Measurements from ENCODE around the gene CSTPP1.

The CSTPP1 gene

DNA sequence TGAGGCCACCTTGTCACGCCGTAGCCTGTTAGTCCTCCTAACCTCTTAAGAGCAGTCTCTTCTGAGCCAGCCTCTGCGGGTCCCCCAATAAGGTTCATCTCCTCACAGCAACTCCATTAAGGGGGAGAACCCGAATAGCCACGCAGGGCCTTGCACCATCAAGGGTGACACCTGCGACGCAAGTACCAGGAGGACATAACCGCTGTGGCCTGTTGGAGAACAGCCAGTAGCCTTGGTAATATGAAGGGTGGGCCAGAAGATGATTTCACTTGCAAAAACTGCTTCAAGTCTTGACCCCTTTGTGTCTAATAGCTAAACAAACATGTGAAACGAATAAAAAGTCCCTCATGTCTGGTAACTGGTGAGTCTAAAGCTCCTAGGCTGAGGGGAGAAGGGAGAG, 225.3 kb downstream of the CSTPP1 start:
- TF ChIP-seq PPARA (CRISPR knock-in tag; IDR thresholded peaks at IDR 0.05; ENCODE audit: borderline replicate concordance) (no peak), RARB (CRISPR knock-in tag; IDR thresholded peaks at IDR 0.05) (no peak), ZFP30 (CRISPR knock-in tag; IDR thresholded peaks at IDR 0.05) (no peak), ZNF70 (CRISPR knock-in tag; IDR thresholded peaks at IDR 0.05) (no peak), BACH2 (CRISPR knock-in tag; IDR thresholded peaks at IDR 0.05; ENCODE audit: borderline replicate concordance) (no peak), GLIS3 (CRISPR knock-in tag; IDR thresholded peaks at IDR 0.05) (no peak), ZFP3 (CRISPR knock-in tag; IDR thresholded peaks at IDR 0.05) (no peak), ESRRG (CRISPR knock-in tag; IDR thresholded peaks at IDR 0.05) (no peak), CSDC2 (CRISPR knock-in tag; IDR thresholded peaks at IDR 0.05) (no peak), ISL1 (CRISPR knock-in tag; IDR thresholded peaks at IDR 0.05) (no peak)
- TF ChIP-seq, protein P1, sequence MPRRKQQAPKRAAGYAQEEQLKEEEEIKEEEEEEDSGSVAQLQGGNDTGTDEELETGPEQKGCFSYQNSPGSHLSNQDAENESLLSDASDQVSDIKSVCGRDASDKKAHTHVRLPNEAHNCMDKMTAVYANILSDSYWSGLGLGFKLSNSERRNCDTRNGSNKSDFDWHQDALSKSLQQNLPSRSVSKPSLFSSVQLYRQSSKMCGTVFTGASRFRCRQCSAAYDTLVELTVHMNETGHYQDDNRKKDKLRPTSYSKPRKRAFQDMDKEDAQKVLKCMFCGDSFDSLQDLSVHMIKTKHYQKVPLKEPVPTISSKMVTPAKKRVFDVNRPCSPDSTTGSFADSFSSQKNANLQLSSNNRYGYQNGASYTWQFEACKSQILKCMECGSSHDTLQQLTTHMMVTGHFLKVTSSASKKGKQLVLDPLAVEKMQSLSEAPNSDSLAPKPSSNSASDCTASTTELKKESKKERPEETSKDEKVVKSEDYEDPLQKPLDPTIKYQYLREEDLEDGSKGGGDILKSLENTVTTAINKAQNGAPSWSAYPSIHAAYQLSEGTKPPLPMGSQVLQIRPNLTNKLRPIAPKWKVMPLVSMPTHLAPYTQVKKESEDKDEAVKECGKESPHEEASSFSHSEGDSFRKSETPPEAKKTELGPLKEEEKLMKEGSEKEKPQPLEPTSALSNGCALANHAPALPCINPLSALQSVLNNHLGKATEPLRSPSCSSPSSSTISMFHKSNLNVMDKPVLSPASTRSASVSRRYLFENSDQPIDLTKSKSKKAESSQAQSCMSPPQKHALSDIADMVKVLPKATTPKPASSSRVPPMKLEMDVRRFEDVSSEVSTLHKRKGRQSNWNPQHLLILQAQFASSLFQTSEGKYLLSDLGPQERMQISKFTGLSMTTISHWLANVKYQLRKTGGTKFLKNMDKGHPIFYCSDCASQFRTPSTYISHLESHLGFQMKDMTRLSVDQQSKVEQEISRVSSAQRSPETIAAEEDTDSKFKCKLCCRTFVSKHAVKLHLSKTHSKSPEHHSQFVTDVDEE (CRISPR knock-in tag; IDR thresholded peaks at IDR 0.05), result no peak
- TF ChIP-seq, protein P2, sequence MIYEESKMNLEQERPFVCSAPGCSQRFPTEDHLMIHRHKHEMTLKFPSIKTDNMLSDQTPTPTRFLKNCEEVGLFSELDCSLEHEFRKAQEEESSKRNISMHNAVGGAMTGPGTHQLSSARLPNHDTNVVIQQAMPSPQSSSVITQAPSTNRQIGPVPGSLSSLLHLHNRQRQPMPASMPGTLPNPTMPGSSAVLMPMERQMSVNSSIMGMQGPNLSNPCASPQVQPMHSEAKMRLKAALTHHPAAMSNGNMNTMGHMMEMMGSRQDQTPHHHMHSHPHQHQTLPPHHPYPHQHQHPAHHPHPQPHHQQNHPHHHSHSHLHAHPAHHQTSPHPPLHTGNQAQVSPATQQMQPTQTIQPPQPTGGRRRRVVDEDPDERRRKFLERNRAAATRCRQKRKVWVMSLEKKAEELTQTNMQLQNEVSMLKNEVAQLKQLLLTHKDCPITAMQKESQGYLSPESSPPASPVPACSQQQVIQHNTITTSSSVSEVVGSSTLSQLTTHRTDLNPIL (CRISPR knock-in tag; IDR thresholded peaks at IDR 0.05; ENCODE audit: low read depth), result no peak
- TF ChIP-seq, protein P3, sequence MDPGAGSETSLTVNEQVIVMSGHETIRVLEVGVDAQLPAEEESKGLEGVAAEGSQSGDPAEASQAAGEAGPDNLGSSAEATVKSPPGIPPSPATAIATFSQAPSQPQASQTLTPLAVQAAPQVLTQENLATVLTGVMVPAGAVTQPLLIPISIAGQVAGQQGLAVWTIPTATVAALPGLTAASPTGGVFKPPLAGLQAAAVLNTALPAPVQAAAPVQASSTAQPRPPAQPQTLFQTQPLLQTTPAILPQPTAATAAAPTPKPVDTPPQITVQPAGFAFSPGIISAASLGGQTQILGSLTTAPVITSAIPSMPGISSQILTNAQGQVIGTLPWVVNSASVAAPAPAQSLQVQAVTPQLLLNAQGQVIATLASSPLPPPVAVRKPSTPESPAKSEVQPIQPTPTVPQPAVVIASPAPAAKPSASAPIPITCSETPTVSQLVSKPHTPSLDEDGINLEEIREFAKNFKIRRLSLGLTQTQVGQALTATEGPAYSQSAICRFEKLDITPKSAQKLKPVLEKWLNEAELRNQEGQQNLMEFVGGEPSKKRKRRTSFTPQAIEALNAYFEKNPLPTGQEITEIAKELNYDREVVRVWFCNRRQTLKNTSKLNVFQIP (CRISPR knock-in tag; IDR thresholded peaks at IDR 0.05; ENCODE audit: borderline replicate concordance, low read depth), result no peak
- no peak for ATAC-seq

DNA sequence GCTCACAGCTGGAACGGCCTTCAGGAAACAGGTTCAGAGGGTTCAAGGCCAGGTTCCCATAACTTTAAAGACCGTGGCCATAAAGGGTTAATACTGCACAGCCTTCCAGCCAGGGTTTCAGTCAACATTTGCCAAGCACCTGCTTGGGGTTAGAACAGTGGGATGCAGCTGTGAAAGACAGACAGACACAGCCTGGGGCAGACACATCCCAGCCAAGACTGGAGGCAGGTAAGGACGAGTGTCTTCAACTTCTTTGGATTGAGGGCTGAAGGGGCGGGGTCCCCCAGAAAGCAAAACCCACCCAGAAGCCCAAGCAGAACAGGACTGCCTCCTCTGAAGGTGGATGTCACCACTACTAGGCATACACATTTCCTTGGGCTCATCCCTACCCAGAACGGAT, 225.9 kb downstream of the CSTPP1 start:
- no peak for ATAC-seq
- TF ChIP-seq ISL1 (CRISPR knock-in tag; IDR thresholded peaks at IDR 0.05) (no peak), ZC3H10 (CRISPR knock-in tag; IDR thresholded peaks at IDR 0.05) (no peak), PPARA (CRISPR knock-in tag; IDR thresholded peaks at IDR 0.05; ENCODE audit: borderline replicate concordance) (no peak), TOX (CRISPR knock-in tag; IDR thresholded peaks at IDR 0.05; ENCODE audit: borderline replicate concordance) (no peak), BACH2 (CRISPR knock-in tag; IDR thresholded peaks at IDR 0.05; ENCODE audit: borderline replicate concordance) (no peak), RARB (CRISPR knock-in tag; IDR thresholded peaks at IDR 0.05) (no peak), ESRRG (CRISPR knock-in tag; IDR thresholded peaks at IDR 0.05) (no peak), GLIS3 (CRISPR knock-in tag; IDR thresholded peaks at IDR 0.05) (no peak), ZFP30 (CRISPR knock-in tag; IDR thresholded peaks at IDR 0.05) (no peak), ARNTL (CRISPR knock-in tag; IDR thresholded peaks at IDR 0.05; ENCODE audit: borderline replicate concordance, low read depth) (no peak), ZNF70 (CRISPR knock-in tag; IDR thresholded peaks at IDR 0.05) (no peak), ZNF565 (CRISPR knock-in tag; conservative IDR thresholded peaks at IDR 0.05; ENCODE audit: low read depth) (no peak), OSR1 (CRISPR knock-in tag; IDR thresholded peaks at IDR 0.05) (no peak), ZNF8 (CRISPR knock-in tag; IDR thresholded peaks at IDR 0.05) (no peak), SNAI2 (CRISPR knock-in tag; IDR thresholded peaks at IDR 0.05) (no peak)
- TF ChIP-seq, protein P3 (CRISPR knock-in tag; IDR thresholded peaks at IDR 0.05; ENCODE audit: borderline replicate concordance, low read depth), result no peak
- TF ChIP-seq, protein P2 (CRISPR knock-in tag; IDR thresholded peaks at IDR 0.05; ENCODE audit: low read depth), result no peak
- TF ChIP-seq, protein P1 (CRISPR knock-in tag; IDR thresholded peaks at IDR 0.05), result no peak
- TF ChIP-seq, protein P4, sequence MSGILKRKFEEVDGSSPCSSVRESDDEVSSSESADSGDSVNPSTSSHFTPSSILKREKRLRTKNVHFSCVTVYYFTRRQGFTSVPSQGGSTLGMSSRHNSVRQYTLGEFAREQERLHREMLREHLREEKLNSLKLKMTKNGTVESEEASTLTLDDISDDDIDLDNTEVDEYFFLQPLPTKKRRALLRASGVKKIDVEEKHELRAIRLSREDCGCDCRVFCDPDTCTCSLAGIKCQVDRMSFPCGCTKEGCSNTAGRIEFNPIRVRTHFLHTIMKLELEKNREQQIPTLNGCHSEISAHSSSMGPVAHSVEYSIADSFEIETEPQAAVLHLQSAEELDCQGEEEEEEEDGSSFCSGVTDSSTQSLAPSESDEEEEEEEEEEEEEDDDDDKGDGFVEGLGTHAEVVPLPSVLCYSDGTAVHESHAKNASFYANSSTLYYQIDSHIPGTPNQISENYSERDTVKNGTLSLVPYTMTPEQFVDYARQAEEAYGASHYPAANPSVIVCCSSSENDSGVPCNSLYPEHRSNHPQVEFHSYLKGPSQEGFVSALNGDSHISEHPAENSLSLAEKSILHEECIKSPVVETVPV (CRISPR knock-in tag; IDR thresholded peaks at IDR 0.05), result no peak
- TF ChIP-seq, protein P5, sequence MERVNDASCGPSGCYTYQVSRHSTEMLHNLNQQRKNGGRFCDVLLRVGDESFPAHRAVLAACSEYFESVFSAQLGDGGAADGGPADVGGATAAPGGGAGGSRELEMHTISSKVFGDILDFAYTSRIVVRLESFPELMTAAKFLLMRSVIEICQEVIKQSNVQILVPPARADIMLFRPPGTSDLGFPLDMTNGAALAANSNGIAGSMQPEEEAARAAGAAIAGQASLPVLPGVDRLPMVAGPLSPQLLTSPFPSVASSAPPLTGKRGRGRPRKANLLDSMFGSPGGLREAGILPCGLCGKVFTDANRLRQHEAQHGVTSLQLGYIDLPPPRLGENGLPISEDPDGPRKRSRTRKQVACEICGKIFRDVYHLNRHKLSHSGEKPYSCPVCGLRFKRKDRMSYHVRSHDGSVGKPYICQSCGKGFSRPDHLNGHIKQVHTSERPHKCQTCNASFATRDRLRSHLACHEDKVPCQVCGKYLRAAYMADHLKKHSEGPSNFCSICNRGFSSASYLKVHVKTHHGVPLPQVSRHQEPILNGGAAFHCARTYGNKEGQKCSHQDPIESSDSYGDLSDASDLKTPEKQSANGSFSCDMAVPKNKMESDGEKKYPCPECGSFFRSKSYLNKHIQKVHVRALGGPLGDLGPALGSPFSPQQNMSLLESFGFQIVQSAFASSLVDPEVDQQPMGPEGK (CRISPR knock-in tag; IDR thresholded peaks at IDR 0.05; ENCODE audit: borderline replicate concordance), result no peak
